Retinal pigment epithelial cell (primary cell): ENCODE measurements around the gene LTBP3.

ENCODE experiments used
- DNase-seq: peaks from one replicate; pipeline ENCODE4 v3.0.0-alpha.2; 2010; ENCODE audit warnings: low read depth
- H3K4me3 ChIP-seq: 2 replicates; pipeline ENCODE4 v1.5.1; 2011; ENCODE audit warnings: mild to moderate bottlenecking, low read length, control low read depth, moderate library complexity
- TF ChIP-seq, protein P1 (sequence below): conservative IDR thresholded peaks from 2 replicates; pipeline ENCODE4 v1.5.1; 2011; ENCODE audit warnings: low read depth, low read length, control low read depth, inconsistent platforms

The LTBP3 gene

DNA sequence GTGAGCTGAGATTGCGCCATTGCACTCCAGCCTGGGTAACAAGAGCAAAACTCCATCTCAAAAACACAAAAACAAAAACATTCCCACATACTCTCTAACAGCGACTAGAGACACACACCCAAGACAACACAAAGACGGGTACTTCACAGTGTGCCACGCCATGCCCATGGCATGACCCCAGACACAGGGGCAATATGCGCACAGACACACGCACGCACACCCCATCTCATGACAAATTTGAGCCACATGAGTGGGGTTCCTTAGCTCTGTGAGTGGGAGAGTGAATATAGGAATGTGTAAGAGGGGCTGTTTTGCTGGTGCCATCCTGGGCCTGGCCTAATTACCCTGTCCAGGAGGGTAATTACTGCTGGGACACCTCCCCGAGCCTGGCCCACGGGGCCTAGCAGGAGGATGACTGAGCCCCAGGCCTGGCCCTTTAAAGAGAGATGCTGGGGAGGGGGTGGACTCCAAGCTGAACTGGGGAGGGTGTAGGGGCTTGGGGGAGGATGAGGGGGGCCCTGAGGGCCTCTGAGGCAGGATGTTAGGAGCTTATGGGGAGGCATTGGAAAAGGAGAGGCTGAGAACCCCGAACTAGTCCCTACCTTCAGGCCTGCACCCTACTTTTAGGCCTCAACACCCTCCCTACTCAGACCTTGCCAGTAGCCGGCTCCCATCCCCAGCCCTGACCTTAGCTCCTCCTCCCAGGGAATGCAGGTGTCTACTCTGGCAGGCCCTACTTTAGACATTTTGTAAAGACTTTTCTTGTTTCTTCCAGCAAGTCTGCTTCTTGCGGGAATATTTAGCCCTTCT lies 1.5 kb downstream of the LTBP3 start:
- TF ChIP-seq, protein P1, sequence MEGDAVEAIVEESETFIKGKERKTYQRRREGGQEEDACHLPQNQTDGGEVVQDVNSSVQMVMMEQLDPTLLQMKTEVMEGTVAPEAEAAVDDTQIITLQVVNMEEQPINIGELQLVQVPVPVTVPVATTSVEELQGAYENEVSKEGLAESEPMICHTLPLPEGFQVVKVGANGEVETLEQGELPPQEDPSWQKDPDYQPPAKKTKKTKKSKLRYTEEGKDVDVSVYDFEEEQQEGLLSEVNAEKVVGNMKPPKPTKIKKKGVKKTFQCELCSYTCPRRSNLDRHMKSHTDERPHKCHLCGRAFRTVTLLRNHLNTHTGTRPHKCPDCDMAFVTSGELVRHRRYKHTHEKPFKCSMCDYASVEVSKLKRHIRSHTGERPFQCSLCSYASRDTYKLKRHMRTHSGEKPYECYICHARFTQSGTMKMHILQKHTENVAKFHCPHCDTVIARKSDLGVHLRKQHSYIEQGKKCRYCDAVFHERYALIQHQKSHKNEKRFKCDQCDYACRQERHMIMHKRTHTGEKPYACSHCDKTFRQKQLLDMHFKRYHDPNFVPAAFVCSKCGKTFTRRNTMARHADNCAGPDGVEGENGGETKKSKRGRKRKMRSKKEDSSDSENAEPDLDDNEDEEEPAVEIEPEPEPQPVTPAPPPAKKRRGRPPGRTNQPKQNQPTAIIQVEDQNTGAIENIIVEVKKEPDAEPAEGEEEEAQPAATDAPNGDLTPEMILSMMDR, result no peak
- peak overlapping the region; percentile 68 for H3K4me3 ChIP-seq
- no peak for DNase-seq

DNA sequence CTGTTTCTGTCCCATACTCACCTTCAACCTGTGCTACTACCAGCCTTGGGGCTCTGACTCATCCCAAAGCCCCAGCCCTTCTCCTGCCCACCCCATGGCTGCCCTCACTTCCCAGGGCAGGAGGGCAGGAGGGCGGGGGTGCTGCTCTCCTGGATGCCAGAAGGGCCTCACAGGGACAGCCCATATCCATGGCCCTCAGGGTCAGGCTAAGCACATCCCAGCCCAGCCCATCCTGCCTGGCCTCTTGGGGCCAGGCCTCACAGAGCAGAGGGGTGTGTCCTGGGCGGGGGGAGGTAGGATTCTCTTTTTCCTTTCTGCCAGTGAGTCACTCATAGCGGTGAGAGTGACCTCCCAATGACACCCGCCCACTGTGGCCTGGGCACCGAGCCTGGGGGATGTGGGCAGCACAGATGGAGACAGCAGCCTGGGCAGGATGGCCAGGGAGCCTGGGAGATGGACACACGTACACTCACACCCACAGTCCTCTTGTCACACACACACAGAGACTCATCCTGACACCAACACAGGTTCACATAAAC lies 2.4 kb downstream of the LTBP3 start:
- peak overlapping the region; percentile 68 for H3K4me3 ChIP-seq
- no peak for DNase-seq
- TF ChIP-seq, protein P1, result no peak

DNA sequence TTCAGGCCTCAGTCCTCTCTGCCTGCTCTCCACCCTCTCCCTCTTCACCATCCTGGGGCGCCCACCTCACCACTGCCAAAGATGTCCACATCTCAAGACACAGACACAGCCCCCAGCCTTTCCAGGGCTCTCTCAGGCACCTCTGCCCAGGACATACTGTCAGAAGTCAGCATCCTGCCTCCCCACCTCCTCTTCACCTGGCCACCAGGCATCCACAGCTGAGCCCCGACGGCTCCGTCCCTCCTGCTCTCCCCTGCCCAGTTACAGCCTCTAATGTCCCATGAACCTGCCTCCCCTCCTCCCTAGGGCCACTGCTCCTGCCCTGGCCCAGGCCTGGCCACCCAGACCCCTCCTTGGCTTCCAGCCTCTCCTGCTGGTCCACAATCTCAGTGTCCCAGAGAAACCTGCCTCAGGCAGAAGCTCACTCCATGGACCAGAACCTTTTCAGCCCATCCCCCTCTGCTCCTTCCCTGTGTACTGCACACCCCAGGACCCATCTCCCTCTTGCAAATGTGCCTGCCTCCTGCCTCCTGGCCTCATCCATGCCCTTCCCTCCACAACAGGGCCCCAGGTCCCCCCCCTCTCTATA lies 3.2 kb downstream of the LTBP3 start:
- H3K4me3 ChIP-seq, result no peak overlapping the region
- DNase-seq, result no peak
- TF ChIP-seq, protein P1, result no peak

DNA sequence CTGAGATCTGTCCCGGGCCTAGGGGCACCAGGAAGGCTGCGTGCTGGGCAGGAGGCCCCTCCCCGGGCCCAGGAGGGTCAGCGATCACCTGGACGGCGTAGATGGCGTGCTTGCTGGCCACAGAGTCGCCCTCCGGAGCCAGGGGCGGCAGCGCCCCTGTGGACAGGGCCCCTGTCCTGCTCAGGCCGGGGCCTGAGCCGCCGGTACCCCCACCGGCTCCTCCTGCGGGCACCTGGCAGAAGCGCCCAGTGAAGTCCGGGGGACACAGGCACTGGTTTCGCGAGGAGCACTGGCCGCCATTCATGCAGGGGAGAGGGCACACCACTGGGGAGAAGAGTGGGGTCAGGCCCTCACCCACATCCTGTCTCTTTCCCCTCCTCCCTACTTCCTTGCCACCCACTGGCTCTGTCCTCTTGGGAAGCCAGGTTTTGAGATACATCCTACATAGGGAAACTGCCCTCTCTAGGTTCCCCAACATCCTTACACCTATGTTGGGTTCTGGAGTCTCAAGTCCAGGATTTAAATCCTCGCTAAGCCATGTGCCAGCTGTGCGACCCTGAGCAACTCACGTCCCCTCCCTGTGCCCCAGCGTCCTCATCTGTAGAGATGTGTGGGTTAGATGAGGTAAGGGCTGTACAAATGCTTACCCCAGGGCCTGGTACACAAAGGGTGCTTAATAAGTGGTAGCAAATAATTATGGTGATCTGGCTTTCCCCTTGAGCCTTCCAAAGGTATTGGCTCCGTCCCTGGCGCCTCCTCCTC lies 3.9 kb downstream of the LTBP3 start:
- no peak for DNase-seq
- TF ChIP-seq, protein P1, result no peak
- no peak overlapping the region for H3K4me3 ChIP-seq

DNA sequence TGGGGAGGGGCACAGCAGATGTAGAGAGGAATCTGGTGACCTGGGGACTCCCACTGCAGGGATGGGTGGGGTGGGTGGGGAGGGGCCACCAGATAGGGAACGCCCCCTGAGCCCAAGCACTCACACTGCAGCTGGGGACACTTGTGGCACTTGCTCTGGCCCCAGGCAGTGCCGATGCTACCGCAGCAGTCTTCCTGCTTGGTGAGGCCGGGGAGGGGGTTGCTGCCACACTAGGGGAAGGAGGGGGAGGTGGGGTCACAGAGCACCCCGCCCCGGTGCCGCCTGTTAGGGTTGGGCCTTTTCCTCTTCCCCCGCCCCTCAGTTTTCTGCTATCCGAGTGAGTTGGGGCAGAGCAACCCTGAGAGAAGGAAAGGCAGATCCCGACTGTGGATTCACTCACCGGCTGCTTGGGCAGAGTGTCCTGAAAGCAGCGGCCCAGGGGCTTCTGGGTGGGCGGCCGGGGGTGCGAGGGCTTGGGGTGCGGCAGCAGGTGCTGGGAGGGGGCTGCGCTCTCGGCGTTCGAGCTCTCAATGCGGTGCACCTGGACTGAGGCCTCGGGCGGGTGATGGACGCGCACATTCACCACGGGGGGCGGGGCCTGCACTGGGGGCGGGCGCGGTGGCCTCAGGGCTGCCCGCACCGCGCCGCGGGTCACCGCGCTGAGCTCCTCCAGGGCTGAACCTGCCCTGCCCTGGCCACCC lies 4.7 kb downstream of the LTBP3 start:
- TF ChIP-seq, protein P1, result no peak
- DNase-seq, result no peak
- H3K4me3 ChIP-seq, result peak overlapping the region; percentile 15

DNA sequence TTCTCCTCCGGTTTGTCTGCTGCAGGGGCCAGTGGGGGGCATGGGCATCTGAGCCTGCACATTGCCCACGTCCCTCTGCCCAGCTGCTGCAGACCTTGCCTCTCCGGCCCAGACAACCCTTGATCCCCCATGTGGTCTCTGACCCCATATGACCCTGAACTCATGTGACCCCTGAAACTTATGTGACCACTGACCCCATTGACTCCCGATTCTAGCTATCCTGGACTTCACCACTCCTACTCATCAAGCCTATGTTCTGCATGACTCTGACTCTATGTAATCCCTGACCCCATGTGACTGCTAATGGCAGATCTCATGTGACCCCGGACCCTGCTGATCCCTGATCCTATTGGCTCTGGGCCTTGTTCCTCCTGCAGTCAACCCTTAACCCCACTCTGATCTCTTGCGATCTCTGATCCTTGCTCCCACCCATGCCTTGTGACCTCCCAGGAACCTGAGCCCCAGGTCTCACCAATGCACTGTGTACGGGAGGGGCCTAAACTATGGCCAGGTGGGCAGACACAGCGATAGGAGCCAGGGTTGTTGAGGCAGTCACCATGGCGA lies 5.7 kb downstream of the LTBP3 start:
- H3K4me3 ChIP-seq, result no peak overlapping the region
- TF ChIP-seq, protein P1, result no peak
- no peak for DNase-seq
